Aortic smooth muscle cell (primary cell): ENCODE data around the gene DNA2. TPM values are rescaled to one million over a fixed set of nuclear protein-coding genes. Genes with fewer than 3 reads are reported as not detected.

Experiments used
- total RNA-seq: library from RNA; depleted of rRNA; stranded (reverse); fragments of >200 nt; gene quantifications from 2 replicates; pipeline ENCODE4 v1.2.3, GENCODE V29; 2014

The DNA2 gene
- 6.0 and 6.9 TPM in 2 replicates for total RNA-seq

GRCh38 chr10:68471586-68472408 lies at the start of gene DNA2:
Gene DNA2, minus strand, starts transcription at chr10:68471973. Its CDS starts 109 bp downstream, at chr10:68471864.

GRCh38 chr10:68406815-68407548 lies 64.8 kb downstream of the DNA2 start, which contains the start of gene RUFY2:
Gene RUFY2, minus strand, starts transcription at chr10:68407277. Its CDS starts 88 bp downstream, at chr10:68407189.

Other genes with a start within 250 kb of the DNA2 start
- under 0.01 TPM in 1 of 2 replicates, not detected in the other for gene ATOH7, start 239.9 kb downstream of the DNA2 start, total RNA-seq
- 27.6 and 34.6 TPM in 2 replicates for gene HNRNPH3, start 139.9 kb downstream of the DNA2 start, total RNA-seq
- gene PBLD, start 139.0 kb downstream of the DNA2 start, total RNA-seq = 8.1 and 9.9 TPM in 2 replicates
- 24.6 and 30.2 TPM in 2 replicates for gene RUFY2, start 64.7 kb downstream of the DNA2 start, total RNA-seq
- gene SLC25A16, start 55.5 kb upstream of the DNA2 start, total RNA-seq = 13.7 and 28.1 TPM in 2 replicates
- 1.2 and 3.4 TPM in 2 replicates for gene TET1, start 88.4 kb upstream of the DNA2 start, total RNA-seq
- gene CCAR1, start 249.3 kb upstream of the DNA2 start, total RNA-seq = 25.9 and 26.2 TPM in 2 replicates